Body of pancreas (tissue), 4 donors: ENCODE data around the gene SMARCD3.

ENCODE experiments used
- CTCF ChIP-seq, 7 experiments: fragments of 450-650 bp in 4 of 7; fragments of 200-600 bp in 3 of 7; sonication (generic) in 3 of 7; IDR thresholded peaks; one replicate each; pipeline ENCODE4 v1.5.1; 2016 to 2019; ENCODE audit warnings: antibody characterized with exemption in 7 of 7
- POLR2A ChIP-seq, 3 donors: fragments of 450-650 bp; IDR thresholded peaks; one replicate each; pipeline ENCODE4 v1.6.1; 2016; ENCODE audit warnings: antibody characterized with exemption in 3 of 3, mild to moderate bottlenecking in 2 of 3

DNA sequence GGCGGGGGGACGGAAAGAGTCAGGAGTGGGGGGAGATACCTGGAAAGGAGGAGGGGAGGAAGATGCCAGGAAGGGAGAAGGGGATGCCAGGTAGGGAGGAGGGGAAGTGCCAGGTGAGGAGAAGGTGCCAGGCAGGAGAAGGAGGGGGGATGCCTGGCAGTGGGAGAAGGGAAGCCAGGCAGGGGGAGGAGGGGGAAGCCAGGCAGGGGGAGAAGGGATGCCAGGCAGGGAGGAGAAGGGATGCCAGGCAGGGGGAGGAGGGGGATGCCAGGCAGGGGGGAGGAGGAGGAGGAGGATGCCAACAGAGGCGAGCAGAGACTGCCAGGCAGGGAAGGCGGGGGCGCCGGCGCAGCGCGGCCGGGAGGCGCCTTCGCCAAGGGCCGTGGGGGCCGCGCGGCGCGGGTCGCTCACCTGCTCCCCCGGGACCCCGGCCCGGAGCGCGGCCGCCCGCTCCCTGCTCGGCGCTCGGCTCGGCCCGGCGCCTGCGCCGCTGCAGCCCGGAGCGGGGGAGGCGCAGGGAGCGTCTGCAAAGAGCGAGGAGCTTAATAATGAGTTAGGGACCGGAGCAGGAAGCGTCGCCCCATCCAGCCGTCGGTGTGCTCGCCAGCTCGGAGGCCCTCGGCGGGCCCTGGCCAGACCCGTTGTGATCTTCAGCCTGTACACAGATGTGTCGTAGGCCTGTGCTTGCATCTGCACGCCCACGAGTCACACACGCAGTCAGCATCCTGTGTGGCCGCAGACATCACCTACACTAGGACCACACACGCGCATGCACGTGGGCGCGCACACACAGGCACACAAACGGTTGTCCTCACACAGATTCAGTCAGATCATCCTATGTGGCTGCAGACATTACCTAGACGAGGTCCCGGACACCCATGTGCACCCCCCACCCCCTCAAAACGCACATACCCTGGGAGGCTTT, 28.4 kb upstream of the SMARCD3 start:
- TF ChIP-seq POLR2A (IDR thresholded peaks at IDR 0.05) (no peak), CTCF (IDR thresholded peaks at IDR 0.05) (no peak)
